Neural progenitor cell (in vitro differentiated cells): ENCODE results near the gene FOXO1.

Source experiments
- CTCF ChIP-seq: fragments of 200-600 bp; sonication (generic); IDR thresholded peaks from 2 replicates; pipeline ENCODE4 v1.5.1; 2017; ENCODE audit warnings: antibody characterized with exemption, mild to moderate bottlenecking
- EZH2 ChIP-seq: fragments of 200-600 bp; sonication (generic); IDR thresholded peaks from 2 replicates; pipeline ENCODE4 v1.6.1; 2017; ENCODE audit warnings: antibody characterized with exemption, mild to moderate bottlenecking, moderate library complexity
- EZH2phosphoT487 ChIP-seq: fragments of 200-600 bp; sonication (generic); IDR thresholded peaks from 2 replicates; pipeline ENCODE4 v1.6.1; 2017; ENCODE audit warnings: antibody characterized with exemption

GRCh38 chr13:40515702-40516101 is 150.7 kb downstream of the FOXO1 start:
- TF ChIP-seq CTCF (no peak), EZH2 (no peak), EZH2phosphoT487 (no peak)
